Measurements from ENCODE around the gene EYA4. TPM values are rescaled to one million over a fixed set of nuclear protein-coding genes. Genes with fewer than 3 reads are reported as not detected.

The EYA4 gene
- total RNA-seq, 1 experiment from 2014 or later, result 10.0 TPM

DNA sequence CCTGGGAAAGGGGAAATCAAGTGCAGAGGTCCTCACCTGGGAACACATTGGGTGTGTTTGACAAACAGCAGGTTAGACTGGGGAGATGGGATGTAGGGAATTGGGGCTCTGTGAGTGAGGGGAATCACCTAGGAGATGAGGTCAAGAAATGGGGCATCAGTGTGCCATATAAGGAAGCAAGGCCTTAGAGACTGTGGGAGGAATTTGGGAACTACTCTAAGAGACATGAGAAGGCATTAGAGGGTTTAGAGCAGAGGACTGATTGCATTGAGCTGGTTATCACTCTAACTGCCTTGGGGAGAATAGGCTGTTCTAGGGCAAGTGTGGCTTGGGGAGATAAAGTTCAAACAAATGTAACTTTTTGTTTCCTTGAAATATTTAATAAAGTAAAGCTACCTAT is 189.9 kb downstream of the EYA4 start:
- no peak overlapping the region for H3K4me3 ChIP-seq (ENCODE audit: low read length)
- H3K9me3 ChIP-seq (ENCODE audit: low read length), result no peaks in the 10 kb centered on the region
- H3K4me2 ChIP-seq (ENCODE audit: low read length), result no peak overlapping the region
- no peak overlapping the region for H2AFZ ChIP-seq (ENCODE audit: low read length)
- TF ChIP-seq, protein P1, sequence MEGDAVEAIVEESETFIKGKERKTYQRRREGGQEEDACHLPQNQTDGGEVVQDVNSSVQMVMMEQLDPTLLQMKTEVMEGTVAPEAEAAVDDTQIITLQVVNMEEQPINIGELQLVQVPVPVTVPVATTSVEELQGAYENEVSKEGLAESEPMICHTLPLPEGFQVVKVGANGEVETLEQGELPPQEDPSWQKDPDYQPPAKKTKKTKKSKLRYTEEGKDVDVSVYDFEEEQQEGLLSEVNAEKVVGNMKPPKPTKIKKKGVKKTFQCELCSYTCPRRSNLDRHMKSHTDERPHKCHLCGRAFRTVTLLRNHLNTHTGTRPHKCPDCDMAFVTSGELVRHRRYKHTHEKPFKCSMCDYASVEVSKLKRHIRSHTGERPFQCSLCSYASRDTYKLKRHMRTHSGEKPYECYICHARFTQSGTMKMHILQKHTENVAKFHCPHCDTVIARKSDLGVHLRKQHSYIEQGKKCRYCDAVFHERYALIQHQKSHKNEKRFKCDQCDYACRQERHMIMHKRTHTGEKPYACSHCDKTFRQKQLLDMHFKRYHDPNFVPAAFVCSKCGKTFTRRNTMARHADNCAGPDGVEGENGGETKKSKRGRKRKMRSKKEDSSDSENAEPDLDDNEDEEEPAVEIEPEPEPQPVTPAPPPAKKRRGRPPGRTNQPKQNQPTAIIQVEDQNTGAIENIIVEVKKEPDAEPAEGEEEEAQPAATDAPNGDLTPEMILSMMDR (conservative IDR thresholded peaks at IDR 0.05; ENCODE audit: low read depth, low read length), result no peak
- TF ChIP-seq EZH2phosphoT487 (IDR thresholded peaks at IDR 0.05; ENCODE audit: borderline replicate concordance, low read length) (no peak), EZH2 (IDR thresholded peaks at IDR 0.05; ENCODE audit: low read length, unreplicated experiment) (no peak)
- DNase-seq (no peak), ATAC-seq (no peak)
- POLR2A ChIA-PET (ENCODE audit: unreplicated experiment), result no interaction called here
- no peaks in the 10 kb centered on the region for H3K27me3 ChIP-seq (ENCODE audit: low read length)
- no peak overlapping the region for H3K27ac ChIP-seq (ENCODE audit: low read length)
- BruUV-seq (replicated peaks), result no TSS peak
- H3K9me2 ChIP-seq (replicated peaks; ENCODE audit: low read length), result no peaks in the 10 kb centered on the region
- CTCF ChIA-PET, result no interaction called here
- H3K9ac ChIP-seq (ENCODE audit: low read length), result no peak overlapping the region
- H3K36me3 ChIP-seq (ENCODE audit: low read depth, low read length), result no peaks in the 10 kb centered on the region
- intact Hi-C loops (cut with micrococcal nuclease), result no loop called here
- H3K79me2 ChIP-seq (ENCODE audit: low read length), result no peaks in the 10 kb centered on the region
- H3F3A ChIP-seq (ENCODE audit: low read length, unreplicated experiment), result no peaks in the 10 kb centered on the region
- no peaks in the 10 kb centered on the region for H3K4me1 ChIP-seq (ENCODE audit: insufficient read depth, low read length)
- no peaks in the 10 kb centered on the region for H4K20me1 ChIP-seq (ENCODE audit: low read length)

DNA sequence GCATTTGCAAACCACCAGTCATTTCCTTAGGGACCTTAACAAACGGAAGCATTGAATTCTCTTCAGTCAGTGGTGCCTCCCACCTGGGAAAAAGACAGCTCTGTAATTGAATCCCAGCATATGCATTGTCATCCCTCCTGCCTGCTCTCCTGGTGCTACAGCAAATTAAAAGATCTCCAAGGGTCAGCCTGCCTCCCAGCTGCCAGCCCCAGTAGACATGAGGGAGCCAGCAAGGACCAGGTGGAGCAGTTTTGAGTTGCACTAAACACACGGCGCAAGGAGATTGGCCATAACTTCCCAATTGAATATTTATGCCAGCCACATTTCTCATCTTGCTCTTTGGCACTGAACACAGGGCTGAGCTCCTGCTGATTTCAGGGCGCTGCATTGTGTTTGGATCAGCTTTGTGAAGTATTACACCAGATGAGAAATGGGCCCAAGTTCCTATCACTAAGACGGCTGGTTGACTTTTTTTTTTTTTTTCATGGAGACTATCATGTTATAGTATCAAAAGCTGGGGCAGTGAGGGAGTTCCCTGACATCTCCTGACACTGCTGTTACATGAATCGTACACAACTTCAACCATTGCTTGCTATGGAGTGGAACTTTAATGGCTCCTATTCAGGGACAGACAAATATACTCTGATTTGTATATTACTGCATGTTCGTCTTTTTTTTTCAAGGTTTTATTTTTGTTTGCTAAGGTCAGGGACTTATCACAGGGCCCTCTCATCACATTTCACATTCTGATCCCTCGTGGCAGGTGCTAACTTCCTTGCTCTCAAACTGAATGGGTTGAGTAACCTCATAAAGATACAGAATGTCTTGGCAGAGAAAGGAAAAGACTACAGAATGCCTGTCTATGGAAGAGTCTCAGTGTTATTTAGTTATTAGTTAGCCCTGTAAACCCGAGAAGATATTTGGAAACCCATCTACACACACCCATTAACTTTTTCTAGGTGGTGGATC is 191.1 kb downstream of the EYA4 start:
- ATAC-seq, result no peak
- Histone ChIP-seq H3F3A (ENCODE audit: low read length, unreplicated experiment) (no peaks in the 10 kb centered on the region), H3K4me3 (ENCODE audit: low read length) (no peak overlapping the region), H2AFZ (ENCODE audit: low read length) (no peak overlapping the region), H3K4me2 (ENCODE audit: low read length) (no peak overlapping the region), H3K27me3 (ENCODE audit: low read length) (no peaks in the 10 kb centered on the region), H3K36me3 (ENCODE audit: low read depth, low read length) (no peaks in the 10 kb centered on the region), H3K9me2 (replicated peaks; ENCODE audit: low read length) (no peaks in the 10 kb centered on the region), H3K4me1 (ENCODE audit: insufficient read depth, low read length) (peaks cover 7% of the 10 kb centered on the region), H3K27ac (ENCODE audit: low read length) (no peak overlapping the region), H3K9ac (ENCODE audit: low read length) (no peak overlapping the region), H4K20me1 (ENCODE audit: low read length) (no peaks in the 10 kb centered on the region), H3K9me3 (ENCODE audit: low read length) (no peaks in the 10 kb centered on the region), H3K79me2 (ENCODE audit: low read length) (no peaks in the 10 kb centered on the region)
- no TSS peak for BruUV-seq (replicated peaks)
- DNase-seq, result no peak
- CTCF ChIA-PET, result no interaction called here
- TF ChIP-seq, protein P1 (conservative IDR thresholded peaks at IDR 0.05; ENCODE audit: low read depth, low read length), result no peak
- no peak for TF ChIP-seq EZH2 (IDR thresholded peaks at IDR 0.05; ENCODE audit: low read length, unreplicated experiment)
- intact Hi-C loops (cut with micrococcal nuclease), result no loop called here
- POLR2A ChIA-PET (ENCODE audit: unreplicated experiment), result no interaction called here

DNA sequence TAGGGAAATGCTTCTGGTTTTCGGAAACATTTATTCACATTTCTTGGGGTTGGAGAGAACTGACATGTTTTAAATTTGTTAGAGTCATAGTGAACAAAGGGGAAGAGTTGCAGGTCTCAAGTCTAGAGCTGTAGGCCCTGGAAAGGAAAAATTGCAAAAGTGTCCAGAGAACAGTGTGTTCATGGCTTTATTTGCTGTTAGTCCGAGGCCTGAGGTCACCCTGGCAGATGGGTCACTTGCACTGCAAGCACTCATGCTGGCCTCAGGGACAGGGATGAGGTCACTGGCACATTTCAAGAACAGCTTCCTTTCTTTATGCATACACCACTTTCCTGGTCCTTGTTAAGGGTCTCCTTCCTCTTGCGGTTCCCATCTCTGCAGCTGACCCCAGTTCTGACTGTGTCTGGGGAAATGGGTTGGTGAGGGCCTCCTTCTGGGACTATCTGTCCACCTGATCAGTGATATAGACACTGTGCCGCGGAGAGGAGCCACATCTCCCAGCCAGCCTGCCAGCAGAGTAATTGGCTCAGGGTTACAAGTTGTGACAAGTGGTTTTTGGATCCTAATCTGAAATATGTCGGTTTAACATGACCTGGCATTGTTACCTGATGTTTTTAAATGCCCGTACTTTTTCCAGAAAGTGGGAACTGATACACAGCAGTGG is 194.0 kb downstream of the EYA4 start:
- no peak overlapping the region for H3K27ac ChIP-seq (ENCODE audit: low read length)
- no peak overlapping the region for H3K4me3 ChIP-seq (ENCODE audit: low read length)
- H3K36me3 ChIP-seq (ENCODE audit: low read depth, low read length), result no peaks in the 10 kb centered on the region
- no peaks in the 10 kb centered on the region for H3F3A ChIP-seq (ENCODE audit: low read length, unreplicated experiment)
- no TSS peak for BruUV-seq (replicated peaks)
- TF ChIP-seq, protein P1 (conservative IDR thresholded peaks at IDR 0.05; ENCODE audit: low read depth, low read length), result no peak
- TF ChIP-seq EZH2phosphoT487 (IDR thresholded peaks at IDR 0.05; ENCODE audit: borderline replicate concordance, low read length), result no peak
- no peak for TF ChIP-seq EZH2 (IDR thresholded peaks at IDR 0.05; ENCODE audit: low read length, unreplicated experiment)
- DNase-seq (no peak), ATAC-seq (no peak)
- H3K27me3 ChIP-seq (ENCODE audit: low read length), result no peaks in the 10 kb centered on the region
- H3K4me2 ChIP-seq (ENCODE audit: low read length), result no peak overlapping the region
- H3K9me2 ChIP-seq (replicated peaks; ENCODE audit: low read length), result no peaks in the 10 kb centered on the region
- no peak overlapping the region for H3K9ac ChIP-seq (ENCODE audit: low read length)
- CTCF ChIA-PET, result no interaction called here
- H3K4me1 ChIP-seq (ENCODE audit: insufficient read depth, low read length), result peaks cover 7% of the 10 kb centered on the region
- no peaks in the 10 kb centered on the region for H3K9me3 ChIP-seq (ENCODE audit: low read length)
- POLR2A ChIA-PET (ENCODE audit: unreplicated experiment), result no interaction called here
- H3K79me2 ChIP-seq (ENCODE audit: low read length), result no peaks in the 10 kb centered on the region
- no peak overlapping the region for H2AFZ ChIP-seq (ENCODE audit: low read length)
- intact Hi-C loops (cut with micrococcal nuclease), result no loop called here
- H4K20me1 ChIP-seq (ENCODE audit: low read length), result no peaks in the 10 kb centered on the region

All from PC-3 (cell line).